ENCODE data around the gene CFTR.
"Not testable (repeated sequence)": the region's sequence is repeated elsewhere in the genome, so short reads cannot be mapped to it uniquely, and the experiment has no call there.

The CFTR gene

DNA sequence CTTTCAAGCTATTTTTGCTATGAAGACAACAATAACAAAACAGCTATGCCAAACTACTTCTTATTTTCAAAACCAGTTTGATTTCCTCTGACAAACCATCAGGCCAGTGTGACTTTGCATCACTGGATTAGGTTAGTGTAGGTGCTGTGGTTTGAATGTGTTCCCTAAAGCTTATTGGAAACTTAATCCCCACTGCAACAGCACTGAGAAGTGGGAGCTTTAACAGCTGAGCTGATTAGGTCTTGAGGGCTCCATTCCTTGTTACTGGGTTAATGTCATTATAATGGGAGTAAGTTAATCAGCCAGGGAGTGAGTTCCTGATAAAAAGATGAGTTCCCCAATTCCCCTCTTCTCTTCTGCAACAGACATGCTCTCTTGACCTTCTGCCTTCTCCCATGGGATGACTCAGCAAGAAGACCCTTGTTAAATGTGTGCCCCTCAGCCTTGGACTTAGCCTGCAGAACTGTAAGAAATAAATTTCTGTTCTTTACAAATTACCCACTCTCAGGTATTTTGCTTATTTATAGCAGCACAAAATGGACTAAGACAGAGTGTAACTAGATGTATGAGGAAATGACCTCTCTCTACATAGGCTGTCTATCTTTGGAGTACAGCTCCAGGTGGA is 206.6 kb downstream of the CFTR start:
- DNase-seq (ENCODE audit: low read depth in 2 of 2), result no peak

DNA sequence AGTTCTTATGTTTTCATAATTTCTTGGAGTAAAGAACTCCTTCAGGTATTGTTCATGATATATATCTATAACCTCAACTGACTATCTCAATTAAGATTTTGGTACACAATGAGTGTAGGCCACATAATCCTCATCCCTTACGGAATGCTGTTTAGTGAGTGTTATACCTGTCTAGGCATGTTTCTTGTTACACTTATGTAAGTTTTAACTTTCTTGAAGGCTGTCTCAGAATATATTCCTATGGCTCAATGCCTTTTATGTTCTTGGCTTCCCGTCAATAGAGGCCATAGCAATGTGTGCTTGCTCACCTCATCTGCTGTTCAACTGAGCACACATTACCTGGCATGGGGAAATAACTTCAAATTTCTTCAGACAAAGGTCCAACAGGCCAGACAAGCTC is 208.3 kb downstream of the CFTR start:
- DNase-seq (ENCODE audit: low read depth in 2 of 2), result no peak

DNA sequence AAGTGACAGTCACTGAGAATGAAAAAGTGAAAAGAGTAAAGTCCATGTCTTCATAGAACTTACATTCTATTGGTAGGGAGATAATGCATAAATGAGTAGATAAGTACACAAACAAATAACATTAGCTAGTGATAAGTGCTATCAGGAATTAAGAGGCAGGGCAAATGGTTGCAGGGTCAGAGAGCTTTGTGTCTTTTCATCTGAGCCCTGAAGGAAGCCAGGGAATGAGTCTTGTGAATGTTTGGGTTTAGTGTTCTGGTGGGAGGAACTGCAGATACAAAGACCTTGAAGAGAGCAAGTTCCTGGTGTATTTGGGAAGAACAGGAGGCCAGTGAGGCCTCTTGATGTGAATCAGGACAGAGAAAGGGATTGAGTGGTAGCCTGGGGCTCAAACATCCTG is 209.6 kb downstream of the CFTR start:
- DNase-seq (ENCODE audit: low read depth in 2 of 2), result no peak

DNA sequence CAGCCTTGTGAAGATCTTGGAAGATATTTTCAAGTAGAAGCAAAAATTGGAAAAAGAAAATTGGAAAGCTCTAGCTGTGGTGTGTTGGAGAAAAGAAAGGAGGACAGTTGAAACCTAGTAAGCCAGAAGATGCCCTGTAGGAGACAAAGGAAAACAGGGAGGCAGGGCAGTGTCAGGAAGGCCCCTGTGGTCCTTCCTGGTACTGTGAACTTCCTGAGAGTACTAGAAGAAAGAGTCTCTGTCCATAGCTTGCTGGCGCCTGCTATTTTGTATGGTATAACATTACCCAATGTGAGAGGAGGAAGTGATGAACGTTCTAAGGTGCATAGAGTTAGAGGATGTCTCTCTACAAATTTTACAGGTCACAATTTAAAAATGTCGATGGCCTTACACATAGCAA is 210.3 kb downstream of the CFTR start:
- no peak for DNase-seq (ENCODE audit: low read depth in 2 of 2)

DNA sequence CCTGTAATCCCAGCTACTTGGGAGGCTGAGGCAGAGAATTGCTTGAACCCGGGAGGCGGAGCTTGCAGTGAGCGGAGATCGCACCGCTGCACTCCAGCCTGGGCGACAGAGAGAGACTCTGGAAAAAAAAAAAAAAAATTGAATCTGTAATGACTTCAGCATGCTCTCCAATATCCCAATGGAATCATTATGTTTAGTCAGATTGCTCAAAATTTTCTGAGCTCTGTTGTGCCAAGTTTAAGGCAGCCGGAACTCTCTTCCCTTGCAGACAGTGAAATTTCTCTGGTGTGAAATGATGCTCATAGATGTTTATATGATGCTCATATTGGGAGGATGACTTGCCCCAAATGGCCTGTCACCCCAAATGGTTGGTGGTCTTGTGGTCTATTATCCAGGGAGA is 212.5 kb downstream of the CFTR start:
- DNase-seq (ENCODE audit: low read depth in 2 of 2), result no peak

DNA sequence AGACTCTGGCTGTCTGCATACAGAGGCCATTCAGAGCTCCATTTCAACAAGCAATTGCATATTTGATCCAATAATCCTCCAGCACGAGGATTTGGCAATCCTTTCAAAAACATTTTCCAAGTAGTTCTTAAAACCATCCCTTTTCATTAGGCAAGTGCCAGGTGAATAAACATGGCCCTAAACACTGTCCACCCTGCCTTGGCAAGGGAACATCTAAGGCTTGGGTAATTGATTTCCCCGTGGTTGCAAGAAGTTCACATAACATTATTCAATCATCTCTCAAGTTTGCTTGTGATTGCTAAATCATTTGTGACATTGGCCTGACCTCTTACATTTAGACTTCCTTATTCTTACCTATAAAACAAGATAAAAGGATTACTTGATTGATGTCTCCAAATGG is 218.2 kb downstream of the CFTR start:
- no peak for DNase-seq (ENCODE audit: low read depth in 2 of 2)

DNA sequence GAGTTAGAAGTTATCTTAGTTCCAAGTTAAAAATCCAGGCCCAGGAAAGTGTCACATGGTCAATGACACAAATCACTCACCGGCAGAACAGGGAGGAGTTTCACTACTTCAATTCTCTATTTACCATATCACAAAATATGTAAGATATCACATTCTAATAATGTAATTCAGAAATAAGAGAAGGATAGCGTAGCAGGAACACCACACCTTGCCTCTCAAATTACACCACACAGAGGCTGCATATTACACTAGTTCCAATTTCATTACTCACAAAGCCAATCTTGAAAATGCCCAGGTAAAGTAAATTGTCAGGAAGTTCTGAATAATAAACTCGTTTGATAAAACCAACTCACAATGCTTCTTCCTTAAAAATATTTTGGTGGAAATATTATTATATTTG is 224.2 kb downstream of the CFTR start:
- DNase-seq (ENCODE audit: low read depth in 2 of 2), result no peak

DNA sequence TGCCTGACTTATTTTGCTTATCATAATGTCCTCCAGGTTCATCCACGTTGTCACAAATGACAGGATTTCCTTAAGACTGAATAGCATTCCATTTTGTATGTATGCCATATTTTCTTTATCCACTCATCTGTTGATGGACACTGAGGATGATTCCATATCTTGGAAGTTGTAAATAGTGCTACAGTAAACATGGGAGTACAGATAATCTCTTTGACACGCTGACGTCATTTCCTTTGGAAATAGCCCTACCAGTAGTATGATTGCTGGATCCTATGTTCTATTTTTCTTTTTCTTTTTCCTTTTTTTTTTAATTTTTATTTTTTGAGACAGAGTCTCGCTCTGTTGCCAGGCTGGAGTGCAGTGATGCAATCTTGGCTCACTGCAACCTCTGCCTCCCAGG is 225.8 kb downstream of the CFTR start:
- DNase-seq (ENCODE audit: low read depth in 2 of 2), result no peak

DNA sequence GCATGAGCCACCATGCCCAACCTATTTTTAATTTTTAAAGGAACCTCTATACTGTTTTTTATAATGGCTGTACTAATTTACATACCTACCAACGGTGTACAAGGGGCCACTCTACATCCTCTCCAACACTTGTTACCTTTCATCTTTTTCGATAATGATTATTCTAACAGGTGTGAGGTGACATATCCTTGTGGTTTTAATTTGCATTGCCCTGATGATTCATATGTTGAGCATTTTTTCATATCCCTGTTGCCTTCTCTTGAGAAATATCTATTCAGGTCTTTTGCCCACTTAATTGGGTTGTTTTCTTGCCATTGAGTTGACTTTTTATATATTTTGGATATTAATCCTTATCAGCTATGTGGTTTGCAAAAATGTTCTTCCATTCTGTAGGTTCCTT is 226.4 kb downstream of the CFTR start:
- DNase-seq (ENCODE audit: low read depth in 2 of 2), result no peak

DNA sequence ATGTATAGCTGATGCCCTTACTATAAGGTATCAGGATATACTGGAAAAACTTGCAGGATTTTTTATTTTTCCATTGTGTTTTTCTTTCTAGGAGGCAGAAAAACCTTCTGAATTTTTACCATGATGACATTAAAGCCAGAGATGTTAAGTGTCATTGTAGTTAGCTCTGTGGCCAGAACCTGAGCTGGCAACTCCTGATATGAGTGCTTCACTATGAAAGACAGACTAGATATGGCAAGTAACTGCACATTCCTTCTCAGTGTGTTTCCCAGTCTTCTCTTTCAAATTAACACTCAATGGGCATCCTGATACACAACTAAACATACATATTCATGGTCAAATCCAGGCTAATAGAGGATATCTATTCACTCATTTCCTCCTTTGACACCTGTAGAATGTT is 227.3 kb downstream of the CFTR start:
- no peak for DNase-seq (ENCODE audit: low read depth in 2 of 2)

DNA sequence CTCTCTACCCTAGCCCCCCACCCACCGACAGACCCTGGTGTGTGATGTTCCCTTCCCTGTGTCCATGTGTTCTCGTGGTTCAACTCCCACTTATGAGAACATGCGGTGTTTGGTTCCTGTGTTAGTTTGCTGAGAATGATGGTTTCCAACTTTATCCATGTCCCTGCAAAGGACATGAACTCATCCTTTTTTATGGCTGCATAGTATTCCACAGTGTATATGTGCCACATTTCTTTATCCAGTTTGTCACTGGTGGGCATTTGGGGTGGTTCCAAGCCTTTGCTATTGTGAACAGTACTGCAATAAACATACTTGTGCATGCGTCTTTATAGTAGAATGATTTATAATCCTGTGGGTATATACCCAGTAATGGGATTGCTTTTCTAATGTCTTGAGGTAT is 228.3 kb downstream of the CFTR start:
- not testable (repeated sequence) for DNase-seq (ENCODE audit: low read depth in 2 of 2)

DNA sequence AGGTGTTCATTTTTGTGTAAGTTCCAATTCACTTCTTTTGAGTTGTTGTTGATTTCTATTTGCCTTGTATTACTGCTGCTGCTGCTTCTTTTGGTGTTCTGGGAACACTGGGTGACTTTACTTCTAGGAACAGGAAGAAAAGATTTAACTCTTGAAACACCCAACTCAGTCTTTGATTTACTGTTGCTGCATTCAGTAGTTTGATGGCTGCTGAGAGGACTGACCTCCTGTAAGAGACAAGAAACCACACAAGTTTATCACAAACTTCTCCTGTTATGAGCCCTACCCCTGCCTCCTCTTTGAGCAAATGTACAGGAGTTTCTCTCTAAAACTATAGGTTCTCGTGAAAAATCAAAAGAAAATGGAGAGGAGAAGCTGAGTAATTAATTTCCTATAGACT is 231.7 kb downstream of the CFTR start:
- no peak for DNase-seq (ENCODE audit: low read depth in 2 of 2)

DNA sequence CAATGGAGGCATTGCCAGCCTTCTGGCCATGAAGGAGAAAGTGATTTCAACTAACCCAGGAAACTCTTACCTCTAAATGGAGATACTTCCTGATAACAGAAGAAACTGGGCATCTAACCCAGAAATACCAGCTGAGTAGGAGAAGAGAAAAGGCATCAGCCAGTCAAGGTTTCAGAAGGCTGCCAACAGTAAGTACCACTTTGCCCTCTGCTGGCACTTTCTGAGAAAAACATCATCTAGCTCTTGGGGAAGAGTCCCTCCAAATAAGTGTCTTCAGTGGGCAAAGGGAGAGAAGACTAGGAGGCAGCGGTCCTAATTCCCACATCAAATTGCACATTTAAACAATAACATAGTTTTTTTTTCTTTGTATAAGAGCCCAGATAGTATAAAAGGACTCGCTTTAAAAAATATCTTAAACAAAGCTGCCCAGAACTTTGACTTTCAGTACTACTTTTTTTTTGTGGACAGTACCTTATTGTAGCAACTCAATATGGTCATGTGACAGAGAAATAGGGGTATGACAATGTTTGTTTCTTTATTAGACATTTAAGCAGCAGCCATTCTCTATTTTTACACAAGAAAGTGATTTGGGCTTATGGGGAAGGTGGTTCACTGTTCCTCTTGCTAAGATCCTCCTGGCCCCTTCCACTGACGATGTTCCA is 236.1 kb downstream of the CFTR start:
- no peak for DNase-seq (ENCODE audit: low read depth in 2 of 2)

DNA sequence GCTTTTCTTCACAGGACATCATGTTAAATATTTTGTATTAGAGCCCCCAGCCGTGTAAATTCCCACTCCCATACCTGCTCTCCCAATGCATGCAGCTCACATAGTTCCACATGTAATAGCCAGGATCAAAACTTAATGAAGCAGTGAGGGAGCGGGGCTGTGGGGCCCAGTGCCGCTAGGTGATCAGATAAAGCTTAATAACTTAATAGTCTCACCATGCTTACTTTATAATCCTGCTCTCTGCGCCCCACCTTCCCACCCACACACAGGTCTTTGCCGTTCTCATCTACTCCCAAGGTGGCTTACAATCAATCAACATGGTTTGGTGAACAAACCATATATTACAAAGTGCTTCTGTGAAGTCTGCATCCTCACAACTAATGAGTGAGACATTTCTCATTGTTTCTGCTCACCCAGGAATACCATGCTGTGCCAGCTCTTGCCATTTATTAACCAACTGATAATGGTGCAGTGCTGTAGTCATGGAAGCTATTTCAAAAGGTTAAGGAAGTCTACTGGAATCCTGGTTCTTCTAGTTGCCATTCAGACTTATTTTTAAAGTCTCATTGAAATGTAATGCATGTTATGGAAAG is 237.0 kb downstream of the CFTR start:
- no peak for DNase-seq (ENCODE audit: low read depth in 2 of 2)

DNA sequence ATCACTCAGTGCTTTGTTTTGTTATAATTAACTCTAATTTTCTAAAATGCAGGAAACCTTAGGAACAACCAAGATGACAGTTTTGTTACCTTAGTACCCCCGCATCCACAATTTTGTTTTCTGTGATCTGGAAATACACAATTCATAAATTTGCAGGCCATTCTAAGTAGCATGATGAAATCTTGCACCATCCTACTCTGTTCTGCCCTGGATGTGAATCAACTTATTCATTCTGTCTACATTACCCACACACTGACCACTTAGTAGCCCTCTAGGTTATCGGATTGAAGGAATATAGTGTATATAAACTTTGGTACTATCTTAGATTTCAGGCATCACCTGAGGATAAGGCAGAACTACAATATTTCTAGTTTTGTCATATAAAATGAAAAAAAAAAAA is 237.5 kb downstream of the CFTR start:
- no peak for DNase-seq (ENCODE audit: low read depth in 2 of 2)
